NT2/D1 (cell line): ENCODE data around the gene RAB3B.

Experiments
- DNase-seq: peaks from one replicate; pipeline ENCODE4 v3.0.0-alpha.2; 2011; ENCODE audit warnings: low read depth, low spot score
- H3K27me3 ChIP-seq: 2 replicates; pipeline ENCODE4 v1.6.0; 2011; ENCODE audit warnings: mild to moderate bottlenecking; ENCODE audit not compliant: insufficient read length, insufficient read depth
- H3K36me3 ChIP-seq: 2 replicates; pipeline ENCODE4 v1.6.1; 2011; ENCODE audit warnings: mild to moderate bottlenecking, low read length, mixed read lengths; ENCODE audit not compliant: insufficient read depth, insufficient read length
- H3K4me1 ChIP-seq: 2 replicates; pipeline ENCODE4 v1.5.1; 2011; ENCODE audit not compliant: insufficient read depth, insufficient read length
- H3K4me3 ChIP-seq: 2 replicates; pipeline ENCODE4 v1.5.1; 2011; ENCODE audit warnings: low read depth; ENCODE audit not compliant: insufficient read length
- H3K9ac ChIP-seq: 2 replicates; pipeline ENCODE4 v1.6.0; 2011; ENCODE audit warnings: low read depth; ENCODE audit not compliant: insufficient read length
- H3K9me3 ChIP-seq: 2 replicates; pipeline ENCODE4 v1.5.1; 2011; ENCODE audit warnings: mild to moderate bottlenecking, low read length; ENCODE audit not compliant: insufficient read depth
- SUZ12 ChIP-seq: IDR thresholded peaks from 2 replicates; pipeline ENCODE4 v1.6.1; 2011; ENCODE audit not compliant: insufficient read length, insufficient read depth; ENCODE audit errors: extremely low read depth
- YY1 ChIP-seq: IDR thresholded peaks from 2 replicates; pipeline ENCODE4 v1.6.1; 2011; ENCODE audit not compliant: insufficient read length, insufficient read depth
- ZNF274 ChIP-seq: IDR thresholded peaks from 2 replicates; pipeline ENCODE4 v1.6.1; 2011; ENCODE audit warnings: mild to moderate bottlenecking, low read depth, low read length

Gene RAB3B

DNA sequence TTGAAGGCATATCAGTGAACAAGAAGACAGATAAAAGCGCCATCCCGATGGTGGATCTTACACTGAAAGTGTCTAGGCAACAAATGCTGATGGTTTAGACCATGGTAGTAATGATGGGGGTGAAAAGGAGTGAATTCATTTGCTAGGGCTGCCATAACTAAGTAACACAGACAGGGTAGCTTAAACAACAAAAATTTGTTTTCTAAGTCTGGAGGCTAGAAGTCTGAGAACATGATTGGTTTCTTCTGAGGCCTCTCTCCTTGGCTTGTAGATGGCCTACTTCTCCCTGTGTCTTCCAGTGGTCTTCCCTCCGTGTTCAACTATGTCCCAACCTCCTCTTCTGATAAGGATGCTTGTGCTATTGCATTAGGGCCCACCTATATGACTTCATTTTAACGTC, 13.4 kb upstream of the RAB3B start:
- DNase-seq = no peak
- H3K4me1 ChIP-seq = peaks cover 3% of the 10 kb centered on the region

DNA sequence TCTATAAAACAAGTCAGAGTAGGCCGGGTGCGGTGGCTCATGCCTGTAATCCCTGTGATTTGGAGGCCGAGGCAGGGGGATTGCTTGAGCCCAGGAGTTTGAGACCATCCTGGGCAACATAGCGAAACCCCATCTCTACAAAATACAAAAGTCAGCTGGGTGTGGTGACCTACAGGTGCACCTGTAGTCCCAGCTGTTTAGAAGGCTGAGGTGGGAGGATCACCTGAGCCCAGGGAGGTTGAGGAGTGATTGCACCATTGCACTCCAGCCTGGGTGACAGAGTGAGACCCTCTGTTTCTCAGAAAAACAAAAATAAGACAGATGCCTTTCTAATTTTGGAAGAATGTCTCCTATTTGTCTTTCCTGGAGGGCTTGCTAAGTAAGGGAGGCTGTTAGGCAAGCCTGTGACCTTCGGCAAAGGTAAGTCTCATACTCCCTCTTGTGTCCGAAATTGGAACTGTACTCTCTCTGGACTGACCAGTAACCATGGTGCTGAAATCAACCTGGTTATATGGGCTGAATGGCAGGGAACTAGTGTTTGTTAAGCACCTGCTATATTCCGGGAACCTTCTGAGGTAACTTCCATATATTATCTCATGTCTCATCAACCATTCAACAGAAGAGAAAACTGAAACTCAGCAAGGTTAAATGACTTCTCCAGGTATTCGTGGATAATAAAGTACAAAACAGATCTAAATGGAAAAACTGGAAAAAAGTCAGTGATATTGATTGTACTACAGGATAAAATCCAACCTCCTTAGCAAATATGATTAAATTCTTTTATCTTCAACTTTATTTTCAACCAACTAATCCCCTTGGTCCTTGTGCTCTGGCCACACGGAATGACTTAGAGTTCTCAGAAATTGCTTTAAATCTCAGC, 11.8 kb upstream of the RAB3B start:
- Histone ChIP-seq H3K9me3 (no peaks in the 10 kb centered on the region), H3K36me3 (no peaks in the 10 kb centered on the region), H3K9ac (no peak overlapping the region), H3K4me3 (no peak overlapping the region), H3K4me1 (peaks cover 4% of the 10 kb centered on the region), H3K27me3 (no peaks in the 10 kb centered on the region)
- DNase-seq = peak; percentile 98
- TF ChIP-seq SUZ12 (no peak), ZNF274 (no peak), YY1 (no peak)

More for the DNA sequence above, 13.4 kb upstream of the RAB3B start:
- Histone ChIP-seq H3K27me3 (no peaks in the 10 kb centered on the region), H3K9me3 (no peaks in the 10 kb centered on the region), H3K36me3 (no peaks in the 10 kb centered on the region), H3K4me3 (no peak overlapping the region), H3K9ac (no peak overlapping the region)
- TF ChIP-seq ZNF274 (no peak), YY1 (no peak), SUZ12 (no peak)

DNA sequence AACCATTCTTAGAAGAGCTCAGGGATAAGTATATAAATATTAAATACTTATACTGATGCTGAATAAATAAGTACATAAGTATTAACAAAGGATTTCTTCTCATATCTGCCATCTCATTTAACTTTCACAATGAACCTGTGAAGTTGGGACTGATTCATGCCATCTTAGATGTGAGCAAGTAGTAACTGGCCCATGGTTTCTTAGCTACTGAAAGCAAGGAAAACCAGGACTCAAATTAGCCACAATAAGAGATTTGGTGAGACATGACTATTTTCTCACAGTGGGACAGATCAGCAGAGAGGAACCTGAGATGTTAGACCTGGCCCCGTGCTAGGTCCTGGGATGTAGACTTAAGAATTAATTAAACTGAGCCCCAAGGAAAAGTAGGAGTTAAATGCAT, 8.2 kb upstream of the RAB3B start:
- H3K9me3 ChIP-seq = no peaks in the 10 kb centered on the region
- no peak for DNase-seq
- TF ChIP-seq YY1 (no peak), SUZ12 (no peak), ZNF274 (no peak)
- no peak overlapping the region for H3K9ac ChIP-seq
- H3K4me3 ChIP-seq = no peak overlapping the region
- no peaks in the 10 kb centered on the region for H3K27me3 ChIP-seq
- no peaks in the 10 kb centered on the region for H3K36me3 ChIP-seq
- H3K4me1 ChIP-seq = peaks cover 4% of the 10 kb centered on the region

DNA sequence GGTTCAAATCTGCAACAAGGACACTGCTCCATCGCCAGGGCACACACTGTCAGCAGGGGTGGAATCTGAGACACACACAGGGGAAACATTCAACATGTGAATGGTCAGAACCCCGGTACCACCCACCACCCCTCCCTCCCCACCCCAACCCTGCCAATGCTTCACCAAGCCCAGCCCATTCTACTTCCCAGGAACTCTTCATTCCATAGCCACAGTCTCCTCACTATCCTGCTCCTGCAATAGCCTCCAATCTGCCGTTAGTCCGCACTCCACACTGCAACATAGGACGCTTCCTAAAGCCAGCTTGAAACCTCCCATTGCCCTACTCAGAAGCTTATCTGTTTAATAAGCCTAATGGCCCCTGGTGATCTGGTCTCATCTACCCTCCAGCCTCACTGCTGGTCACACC, 7.5 kb upstream of the RAB3B start:
- no peaks in the 10 kb centered on the region for H3K9me3 ChIP-seq
- TF ChIP-seq SUZ12 (no peak), YY1 (no peak), ZNF274 (no peak)

DNA sequence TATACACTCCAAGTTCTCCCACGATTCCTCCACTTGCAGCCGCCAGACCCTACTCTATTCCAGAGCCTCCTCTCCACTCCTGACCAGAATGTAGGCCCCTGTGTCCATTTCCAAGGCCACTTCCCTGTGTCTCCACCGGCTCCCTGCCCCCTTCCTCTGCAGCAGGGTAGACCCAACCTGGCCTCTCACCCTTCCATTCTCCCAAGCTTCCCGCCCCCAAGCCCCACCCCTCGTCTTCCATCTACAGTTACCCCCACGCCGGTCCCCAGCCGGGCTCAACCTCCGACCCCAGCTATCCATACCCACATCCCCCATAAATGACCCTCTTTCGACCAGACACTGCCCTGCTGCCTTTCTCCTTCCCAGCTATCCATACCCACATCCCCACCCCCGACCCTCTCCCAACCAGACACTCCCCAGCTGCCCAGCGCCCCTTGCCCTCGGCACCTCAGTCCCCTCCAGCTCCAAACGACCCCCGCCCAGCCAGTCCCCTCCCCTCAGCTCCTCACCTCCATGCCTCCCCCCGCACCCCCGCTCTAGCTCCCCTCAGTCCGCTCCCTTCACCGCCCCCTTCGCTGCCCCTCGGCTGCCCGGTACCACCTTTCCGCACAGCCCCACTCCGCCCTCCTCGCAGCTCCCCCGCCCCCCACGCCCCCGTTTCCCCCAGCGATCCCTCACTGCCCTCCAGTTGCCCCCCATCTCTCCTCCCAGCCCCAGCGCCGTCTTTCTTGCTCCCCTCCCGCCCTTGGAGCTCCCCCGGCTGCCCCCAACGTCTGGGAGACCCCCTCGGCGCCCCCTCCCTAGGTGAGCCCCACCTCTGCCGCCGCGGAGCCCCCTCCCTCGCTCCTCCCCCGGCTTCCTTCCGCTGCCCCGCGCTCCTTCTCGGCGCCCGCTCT, 670 bp downstream of the RAB3B start:
- DNase-seq = no peak
- TF ChIP-seq YY1 = no peak
- no peak for TF ChIP-seq SUZ12
- TF ChIP-seq ZNF274 = no peak
- peaks cover 11% of the 10 kb centered on the region for H3K36me3 ChIP-seq
- peak overlapping the region; percentile 85 for H3K9ac ChIP-seq
- peaks cover 4% of the 10 kb centered on the region for H3K4me1 ChIP-seq
- H3K4me3 ChIP-seq = peak overlapping the region; percentile 61
- H3K9me3 ChIP-seq = no peaks in the 10 kb centered on the region
- H3K27me3 ChIP-seq = peaks cover 12% of the 10 kb centered on the region

More for the DNA sequence above, 7.5 kb upstream of the RAB3B start:
- Histone ChIP-seq H3K4me1 (peaks cover 4% of the 10 kb centered on the region), H3K27me3 (no peaks in the 10 kb centered on the region), H3K4me3 (no peak overlapping the region), H3K9ac (no peak overlapping the region), H3K36me3 (no peaks in the 10 kb centered on the region)
- no peak for DNase-seq

DNA sequence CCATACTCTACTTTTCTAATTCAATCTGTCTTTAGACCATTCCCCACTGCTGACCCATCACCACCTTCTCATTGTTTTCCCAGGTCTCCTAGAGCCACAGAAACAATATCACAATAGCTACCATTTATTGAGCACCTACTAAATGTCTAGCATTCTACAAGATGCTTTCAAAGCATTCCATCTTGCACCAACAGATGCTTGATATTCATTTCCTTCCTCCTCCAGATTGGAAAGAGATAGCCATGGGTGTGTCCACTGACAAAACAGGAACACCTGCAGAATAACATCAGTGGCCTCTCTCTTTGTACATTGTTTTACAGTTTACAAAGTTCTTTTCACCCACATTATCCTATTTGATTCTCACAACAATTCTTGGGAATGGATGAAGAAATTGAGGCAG, 2.2 kb downstream of the RAB3B start:
- no peak for DNase-seq
- Histone ChIP-seq H3K9ac (no peak overlapping the region), H3K4me1 (peaks cover 4% of the 10 kb centered on the region), H3K27me3 (peaks cover 12% of the 10 kb centered on the region), H3K36me3 (peaks cover 11% of the 10 kb centered on the region), H3K4me3 (no peak overlapping the region), H3K9me3 (no peaks in the 10 kb centered on the region)
- no peak for TF ChIP-seq ZNF274
- TF ChIP-seq SUZ12 = no peak
- no peak for TF ChIP-seq YY1

DNA sequence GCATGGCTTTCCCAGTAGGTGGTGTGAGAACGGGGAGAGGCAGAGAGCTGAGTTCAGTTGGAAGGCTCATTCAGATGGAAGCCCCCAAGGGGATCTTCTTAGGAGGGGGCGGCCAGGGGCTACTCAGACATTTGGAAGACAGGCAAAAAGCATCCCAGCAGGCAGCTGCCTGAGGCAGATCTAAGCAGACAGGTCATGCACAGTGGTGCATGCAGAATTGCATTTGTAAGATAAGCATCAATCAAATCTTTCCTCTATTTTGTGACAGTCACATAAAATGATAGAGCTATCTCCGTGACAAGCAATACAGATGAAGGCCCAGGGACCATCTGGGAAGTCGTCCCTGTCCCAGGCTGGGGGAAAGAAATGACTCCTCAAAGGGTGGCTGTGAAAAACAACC, 3.8 kb downstream of the RAB3B start:
- Histone ChIP-seq H3K9ac (peak overlapping the region; percentile 13), H3K4me1 (peaks cover 4% of the 10 kb centered on the region), H3K4me3 (no peak overlapping the region), H3K27me3 (peaks cover 3% of the 10 kb centered on the region), H3K36me3 (peaks cover 20% of the 10 kb centered on the region), H3K9me3 (no peaks in the 10 kb centered on the region)
- DNase-seq = no peak
- TF ChIP-seq YY1 (no peak), SUZ12 (no peak), ZNF274 (no peak)
